H9 (cell line): ENCODE data around the gene EDEM2. TPM values are rescaled to one million over a fixed set of nuclear protein-coding genes. Genes with fewer than 3 reads are reported as not detected.

Experiments used
- DNase-seq: peaks from one replicate; pipeline ENCODE4 v3.0.0-alpha.2; 2017
- H2AFZ ChIP-seq: one replicate; pipeline ENCODE4 v1.6.1; 2013; ENCODE audit warnings: mild to moderate bottlenecking, low read length, control low read depth, moderate library complexity
- H2AK5ac ChIP-seq: 2 replicates; pipeline ENCODE4 v1.6.1; 2013; ENCODE audit warnings: low read length, control low read depth, mixed read lengths; ENCODE audit not compliant: insufficient read length
- H2BK120ac ChIP-seq: one replicate; pipeline ENCODE4 v1.6.1; 2013; ENCODE audit warnings: low read depth, mild to moderate bottlenecking, low read length, control low read depth, inconsistent platforms; ENCODE audit not compliant: poor library complexity, severe bottlenecking
- H2BK12ac ChIP-seq: 2 replicates; pipeline ENCODE4 v1.6.1; 2013; ENCODE audit warnings: low read length, control low read depth, mixed read lengths, low read depth; ENCODE audit not compliant: insufficient read length
- H2BK15ac ChIP-seq: 2 replicates; pipeline ENCODE4 v1.6.1; 2013; ENCODE audit warnings: low read depth, low read length, control low read depth
- H2BK20ac ChIP-seq: one replicate; pipeline ENCODE4 v1.6.1; 2013; ENCODE audit warnings: low read depth, mild to moderate bottlenecking, low read length, control low read depth, inconsistent platforms; ENCODE audit not compliant: poor library complexity, severe bottlenecking
- H2BK5ac ChIP-seq: 2 replicates; pipeline ENCODE4 v1.6.1; 2013; ENCODE audit warnings: low read length, control low read depth, mixed read lengths; ENCODE audit not compliant: insufficient read length
- H3K14ac ChIP-seq: 2 replicates; pipeline ENCODE4 v1.6.1; 2013; ENCODE audit warnings: low read length, control low read depth; ENCODE audit not compliant: insufficient read depth
- H3K18ac ChIP-seq: 2 replicates; pipeline ENCODE4 v1.6.1; 2013; ENCODE audit warnings: low read depth, mild to moderate bottlenecking, mixed read lengths, low read length, control low read depth; ENCODE audit not compliant: insufficient read length
- H3K23ac ChIP-seq: 2 replicates; pipeline ENCODE4 v1.6.1; 2013; ENCODE audit warnings: low read length, control low read depth, mixed read lengths, low read depth; ENCODE audit not compliant: insufficient read length
- H3K23me2 ChIP-seq: 2 replicates; pipeline ENCODE4 v1.6.1; 2013; ENCODE audit warnings: low read depth, mild to moderate bottlenecking, mixed read lengths, low read length, control low read depth; ENCODE audit not compliant: insufficient read length, poor library complexity, severe bottlenecking
- H3K27ac ChIP-seq: 2 replicates; pipeline ENCODE4 v1.5.1; 2013; ENCODE audit warnings: low read length, control low read depth, mixed read lengths, low read depth; ENCODE audit not compliant: insufficient read length
- H3K27me3 ChIP-seq: 2 replicates; pipeline ENCODE4 v1.6.1; 2013; ENCODE audit warnings: low read length, control low read depth, inconsistent platforms; ENCODE audit not compliant: insufficient read depth
- H3K4ac ChIP-seq: 2 replicates; pipeline ENCODE4 v1.6.1; 2013; ENCODE audit warnings: low read depth, mild to moderate bottlenecking, control low read depth, inconsistent platforms, low read length, moderate library complexity
- H3K4me1 ChIP-seq: 2 replicates; pipeline ENCODE4 v1.6.1; 2013; ENCODE audit warnings: low read length, control low read depth, inconsistent platforms; ENCODE audit not compliant: insufficient read depth
- H3K4me2 ChIP-seq: 2 replicates; pipeline ENCODE4 v1.6.1; 2013; ENCODE audit warnings: low read length, control low read depth, mixed read lengths; ENCODE audit not compliant: insufficient read length, insufficient read depth
- H3K56ac ChIP-seq: 2 replicates; pipeline ENCODE4 v1.6.1; 2013; ENCODE audit warnings: low read depth, mild to moderate bottlenecking, mixed read lengths, low read length, control low read depth; ENCODE audit not compliant: insufficient read length
- H3K79me1 ChIP-seq: 2 replicates; pipeline ENCODE4 v1.6.1; 2013; ENCODE audit warnings: low read depth, mild to moderate bottlenecking, moderate library complexity, low read length, control low read depth, inconsistent platforms; ENCODE audit not compliant: insufficient read depth, poor library complexity, severe bottlenecking
- H3K79me2 ChIP-seq: 2 replicates; pipeline ENCODE4 v1.6.1; 2013; ENCODE audit warnings: low read length, control low read depth, inconsistent platforms; ENCODE audit not compliant: insufficient read depth
- H3K9ac ChIP-seq: 2 replicates; pipeline ENCODE4 v1.6.1; 2013; ENCODE audit warnings: low read length, control low read depth, mixed read lengths; ENCODE audit not compliant: insufficient read length; ENCODE audit errors: extremely low read depth
- H3K9me3 ChIP-seq: one replicate; pipeline ENCODE4 v1.6.1; 2013; ENCODE audit warnings: low read depth, low read length, inconsistent platforms; ENCODE audit not compliant: control insufficient read depth
- H3T11ph ChIP-seq: one replicate; pipeline ENCODE4 v1.6.1; 2013; ENCODE audit warnings: mild to moderate bottlenecking, low read length, control low read depth, inconsistent platforms
- H4K20me1 ChIP-seq: one replicate; pipeline ENCODE4 v1.6.1; 2013; ENCODE audit not compliant: control insufficient read depth, insufficient read length, insufficient read depth
- H4K5ac ChIP-seq: 2 replicates; pipeline ENCODE4 v1.6.1; 2013; ENCODE audit warnings: low read depth, mild to moderate bottlenecking, mixed read lengths, low read length, control low read depth; ENCODE audit not compliant: insufficient read length
- H4K8ac ChIP-seq: replicated peaks from 2 replicates; pipeline ENCODE4 v1.6.1; 2013; ENCODE audit warnings: low read length, control low read depth, mixed read lengths, low read depth; ENCODE audit not compliant: insufficient read length
- H4K91ac ChIP-seq: 2 replicates; pipeline ENCODE4 v1.6.1; 2013; ENCODE audit warnings: low read depth, mild to moderate bottlenecking, moderate library complexity, mixed read lengths, low read length, control low read depth; ENCODE audit not compliant: insufficient read length
- H3K27ac Mint-ChIP-seq, 3 experiments: 2 replicates in 2 of 3; 3 replicates in 1 of 3; pipeline ENCODE4 v1.8.0; 2020 to 2021; ENCODE audit warnings: mixed read lengths in 3 of 3, mild to moderate bottlenecking in 1 of 3, moderate library complexity in 1 of 3
- H3K27me3 Mint-ChIP-seq: 2 replicates; pipeline ENCODE4 v1.8.0; 2021; ENCODE audit warnings: low read depth, mild to moderate bottlenecking, moderate library complexity, mixed read lengths
- H3K36me3 Mint-ChIP-seq, 3 experiments: 2 replicates in 2 of 3; 3 replicates in 1 of 3; pipeline ENCODE4 v1.8.0; 2020 to 2021; ENCODE audit warnings: low read depth in 3 of 3, mixed read lengths in 3 of 3; ENCODE audit not compliant: insufficient read depth in 1 of 3
- H3K4me1 Mint-ChIP-seq, 2 experiments: 2 replicates each; pipeline ENCODE4 v1.8.0; 2020; ENCODE audit warnings: mixed read lengths in 2 of 2
- H3K4me3 Mint-ChIP-seq, 2 experiments: 2 replicates in 1 of 2; 3 replicates in 1 of 2; pipeline ENCODE4 v1.8.0; 2020 to 2021; ENCODE audit warnings: mild to moderate bottlenecking in 2 of 2, mixed read lengths in 2 of 2, moderate library complexity in 1 of 2
- H3K9me3 Mint-ChIP-seq, 2 experiments: 2 replicates in 1 of 2; 3 replicates in 1 of 2; pipeline ENCODE4 v1.8.0; 2020; ENCODE audit warnings: mild to moderate bottlenecking in 2 of 2, mixed read lengths in 2 of 2, moderate library complexity in 1 of 2
- CTCF ChIP-seq: fragments of 200-600 bp; sonication (generic); conservative IDR thresholded peaks from 3 replicates; pipeline ENCODE4 v1.8.0; 2021; ENCODE audit warnings: antibody characterized with exemption, mild to moderate bottlenecking
- WGBS: extraction: QIAGEN DNeasy Blood & Tissue Kit; methylation state at CpG from one replicate; pipeline ENCODE4 v1.1.7; 2013; ENCODE audit warnings: missing lambda C conversion rate, low lambda C conversion rate, mixed read lengths; ENCODE audit not compliant: insufficient read length; ENCODE audit errors: extremely low coverage; 5-methylcytosine and 5-hydroxymethylcytosine counted together
- total RNA-seq: library from RNA; stranded (reverse); gene quantifications from 2 replicates; pipeline ENCODE4 v1.2.1, GENCODE V29; 2021

Gene EDEM2
- total RNA-seq, 1 experiment from 2014 or later = 27.8 TPM

GRCh38 chr20:35179292-35180212 is 32.4 kb upstream of the EDEM2 start:
- no CpG with 5 or more reads among the region's 11 CpGs for WGBS
- no peak for DNase-seq
- no peak overlapping the region for H4K8ac ChIP-seq
- H3K4me1 Mint-ChIP-seq = peaks cover 3 to 13% of the 10 kb centered on the region in 2 experiments
- H3K79me2 ChIP-seq = no peaks in the 10 kb centered on the region
- no peak overlapping the region for H2BK120ac ChIP-seq
- H3K4ac ChIP-seq = no peak overlapping the region
- peaks cover 2% of the 10 kb centered on the region for H3K23me2 ChIP-seq
- no peaks in the 10 kb centered on the region for H3K27me3 ChIP-seq
- H3K27ac Mint-ChIP-seq = no peak overlapping the region
- H3K18ac ChIP-seq = no peak overlapping the region
- no peak overlapping the region for H2BK15ac ChIP-seq
- no peak overlapping the region for H4K91ac ChIP-seq
- no peak overlapping the region for H4K5ac ChIP-seq
- H2BK20ac ChIP-seq = no peak overlapping the region
- H2BK5ac ChIP-seq = no peak overlapping the region
- H3K4me1 ChIP-seq = no peaks in the 10 kb centered on the region; the same call in 1 of the 2 replicates
- H3K14ac ChIP-seq = no peak overlapping the region
- peaks cover 16% of the 10 kb centered on the region for H3K27me3 Mint-ChIP-seq
- H4K20me1 ChIP-seq = no peaks in the 10 kb centered on the region
- no peaks in the 10 kb centered on the region for H3K9me3 Mint-ChIP-seq
- no peak overlapping the region for H3K56ac ChIP-seq
- H3K9ac ChIP-seq = no peak overlapping the region
- H3K27ac ChIP-seq = no peak overlapping the region
- H3K4me2 ChIP-seq = no peak overlapping the region
- no peaks in the 10 kb centered on the region for H3K9me3 ChIP-seq
- TF ChIP-seq CTCF = no peak
- no peak overlapping the region for H3K23ac ChIP-seq
- H3K36me3 Mint-ChIP-seq = peaks cover 12 to 21% (median 16%) of the 10 kb centered on the region in 3 experiments
- no peak overlapping the region for H3T11ph ChIP-seq
- H3K4me3 Mint-ChIP-seq = no peak overlapping the region
- H2AK5ac ChIP-seq = no peak overlapping the region
- H3K79me1 ChIP-seq = no peaks in the 10 kb centered on the region
- no peak overlapping the region for H2AFZ ChIP-seq
- no peak overlapping the region for H2BK12ac ChIP-seq
